Spleen (tissue), 7 donors: ENCODE measurements around the gene ISCA2.

Source experiments
- POLR2A ChIP-seq, 3 donors: fragments of 450-650 bp; IDR thresholded peaks; one replicate each; pipeline ENCODE4 v1.5.1; 2017; ENCODE audit warnings: antibody characterized with exemption in 3 of 3, mild to moderate bottlenecking in 1 of 3
- TF ChIP-seq, protein P1 (sequence below), 11 experiments: fragments of 200-600 bp in 7 of 11; fragments of 450-650 bp in 4 of 11; sonication (generic) in 4 of 11; IDR thresholded peaks in 8 of 11; conservative IDR thresholded peaks in 3 of 11; 1 replicate in 7 of 11; 2 replicates in 4 of 11; pipeline versions ENCODE4 v1.4.0 to v1.8.0; 2016 to 2021; ENCODE audit warnings: antibody characterized with exemption in 11 of 11, inconsistent platforms in 4 of 11, mild to moderate bottlenecking in 1 of 11
- donor health status: DM: no; HTN: no; CAD: no; lungs with moderate emphysema.
- donor health status: DM: no; HTN: no; CAD: no.
- donor health status: DM: no; HTN: no; CAD: no.

DNA sequence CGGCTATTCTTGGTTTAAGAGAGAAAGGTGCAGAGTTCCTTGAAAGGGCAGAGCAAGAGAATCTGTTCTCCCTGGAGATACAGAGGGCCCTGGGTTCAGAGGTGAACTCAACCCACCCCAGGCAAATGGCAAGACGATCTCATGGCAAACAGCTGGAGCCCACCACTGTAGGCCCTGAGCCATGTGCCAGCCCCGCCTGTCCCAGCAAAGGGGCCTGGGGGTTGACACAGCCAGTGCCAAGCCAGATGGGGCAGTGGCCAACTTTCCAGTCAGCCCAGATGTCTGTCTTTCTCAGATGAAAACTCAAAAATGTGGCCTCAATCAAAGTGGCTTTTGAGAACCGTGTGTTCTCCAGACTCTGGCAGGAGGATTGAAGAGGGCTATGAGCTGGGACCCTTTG, 51.8 kb downstream of the ISCA2 start:
- TF ChIP-seq, protein P1, sequence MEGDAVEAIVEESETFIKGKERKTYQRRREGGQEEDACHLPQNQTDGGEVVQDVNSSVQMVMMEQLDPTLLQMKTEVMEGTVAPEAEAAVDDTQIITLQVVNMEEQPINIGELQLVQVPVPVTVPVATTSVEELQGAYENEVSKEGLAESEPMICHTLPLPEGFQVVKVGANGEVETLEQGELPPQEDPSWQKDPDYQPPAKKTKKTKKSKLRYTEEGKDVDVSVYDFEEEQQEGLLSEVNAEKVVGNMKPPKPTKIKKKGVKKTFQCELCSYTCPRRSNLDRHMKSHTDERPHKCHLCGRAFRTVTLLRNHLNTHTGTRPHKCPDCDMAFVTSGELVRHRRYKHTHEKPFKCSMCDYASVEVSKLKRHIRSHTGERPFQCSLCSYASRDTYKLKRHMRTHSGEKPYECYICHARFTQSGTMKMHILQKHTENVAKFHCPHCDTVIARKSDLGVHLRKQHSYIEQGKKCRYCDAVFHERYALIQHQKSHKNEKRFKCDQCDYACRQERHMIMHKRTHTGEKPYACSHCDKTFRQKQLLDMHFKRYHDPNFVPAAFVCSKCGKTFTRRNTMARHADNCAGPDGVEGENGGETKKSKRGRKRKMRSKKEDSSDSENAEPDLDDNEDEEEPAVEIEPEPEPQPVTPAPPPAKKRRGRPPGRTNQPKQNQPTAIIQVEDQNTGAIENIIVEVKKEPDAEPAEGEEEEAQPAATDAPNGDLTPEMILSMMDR (IDR thresholded peaks at IDR 0.05 in 8 of 11, conservative IDR thresholded peaks at IDR 0.05 in 3 of 11) = no peak
- no peak for TF ChIP-seq POLR2A (IDR thresholded peaks at IDR 0.05)
